ENCODE results near the gene FAM53B.
"Not testable (repeated sequence)": the region's sequence is repeated elsewhere in the genome, so short reads cannot be mapped to it uniquely, and the experiment has no call there.

FAM53B gene

DNA sequence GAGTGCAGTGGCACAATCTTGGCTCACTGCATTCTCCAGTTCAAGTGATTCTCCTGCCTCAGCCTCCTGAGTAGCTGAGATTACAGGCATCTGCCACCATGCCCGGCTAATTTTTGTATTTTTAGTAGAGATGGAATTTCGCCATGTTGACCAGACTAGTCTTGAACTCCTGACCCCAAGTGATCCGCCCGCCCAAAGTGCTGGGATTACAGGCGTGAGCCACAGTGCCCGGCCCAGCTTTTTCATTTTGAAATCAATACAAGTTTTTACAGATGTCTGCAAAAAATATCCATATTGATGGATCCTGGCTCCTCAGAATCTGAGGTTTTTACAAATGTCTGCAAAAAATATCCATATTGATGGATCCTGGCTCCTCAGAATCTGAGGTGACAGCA, 155.8 kb downstream of the FAM53B start:
- H2BK12ac ChIP-seq (ENCODE audit: low read length in 2 of 2); H3K4ac ChIP-seq (ENCODE audit: low read depth in 1 of 2, low read length in 2 of 2); H2BK15ac ChIP-seq (ENCODE audit: low read depth, poor library complexity, severe bottlenecking); H4K91ac ChIP-seq (ENCODE audit: low read length); H3K14ac ChIP-seq (ENCODE audit: low read length in 2 of 2); H3K9me3 ChIP-seq (ENCODE audit: control insufficient read depth, low read length); H4K8ac ChIP-seq (ENCODE audit: low read length); H2BK5ac ChIP-seq (ENCODE audit: low read depth, low read length, poor library complexity, severe bottlenecking); H2BK120ac ChIP-seq (ENCODE audit: low read depth, low read length); H2AK5ac ChIP-seq (ENCODE audit: low read length, severe bottlenecking); H3K23ac ChIP-seq (ENCODE audit: low read length in 2 of 2); H3K4me3 ChIP-seq (ENCODE audit: insufficient read depth in 1 of 2, low read depth in 1 of 2, low read length in 2 of 2); H3K4me1 ChIP-seq (ENCODE audit: control insufficient read depth, insufficient read depth, low read depth, low read length); H3K27ac ChIP-seq (ENCODE audit: low read length, poor library complexity, severe bottlenecking); H3K18ac ChIP-seq (ENCODE audit: low read depth in 1 of 2, low read length in 2 of 2); H3K9ac ChIP-seq (ENCODE audit: low read length); DNase-seq; H2AFZ ChIP-seq (ENCODE audit: low read depth, low read length); H3K4me2 ChIP-seq (ENCODE audit: low read length, poor library complexity, severe bottlenecking); H3K79me1 ChIP-seq (replicated peaks; ENCODE audit: low read length, poor library complexity, severe bottlenecking); H3K36me3 ChIP-seq (ENCODE audit: control insufficient read depth in 1 of 2, insufficient read depth in 2 of 2, low read depth in 1 of 2, low read length in 2 of 2): not testable (repeated sequence)
- peaks cover 0 to 25% of the 10 kb centered on the region in 2 experiments for H3K27me3 ChIP-seq (ENCODE audit: control insufficient read depth in 1 of 2, insufficient read depth in 1 of 2, low read length in 2 of 2)
- WGBS = 53% methylated on average over 6 of the region's 6 CpGs

DNA sequence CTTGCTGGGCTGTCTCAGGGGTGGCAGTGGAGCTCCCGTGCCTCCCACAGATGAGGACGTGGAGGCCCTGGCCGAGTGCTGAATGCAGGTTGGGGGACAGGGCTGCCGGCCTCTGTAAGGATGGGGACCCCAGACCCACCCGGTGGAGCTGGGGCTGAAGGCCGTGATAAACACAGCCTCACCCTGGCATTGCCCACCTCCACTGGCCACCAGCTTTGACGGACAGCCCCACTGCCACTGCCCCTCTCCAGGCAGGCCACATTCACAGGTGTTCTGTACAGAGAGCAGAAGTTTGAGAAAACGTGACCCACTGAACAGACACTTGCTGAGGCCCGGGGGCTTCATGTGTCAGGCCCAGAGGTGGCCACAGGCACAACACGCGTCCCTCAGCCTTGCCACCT, 156.4 kb downstream of the FAM53B start:
- H3K4me2 ChIP-seq (ENCODE audit: low read length, poor library complexity, severe bottlenecking) = no peak overlapping the region

DNA sequence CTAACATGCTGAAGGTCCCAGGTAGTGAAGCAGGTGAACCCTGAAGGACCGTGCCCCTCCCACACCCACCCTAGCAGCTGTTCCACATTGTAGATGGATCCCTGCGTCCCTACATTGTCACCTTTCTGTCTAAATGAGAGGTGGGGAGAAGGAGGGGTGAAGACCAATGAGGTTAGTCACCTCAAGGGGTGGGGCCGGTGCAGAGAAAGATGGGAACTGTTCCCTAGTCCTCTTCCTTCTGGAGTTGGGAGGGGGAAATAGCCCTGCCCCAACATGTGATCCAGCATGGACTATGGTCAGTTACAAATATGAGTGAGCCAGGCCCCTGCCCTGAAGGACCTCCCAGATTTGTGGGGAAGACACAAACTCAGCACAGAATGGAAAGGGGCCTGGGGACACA, 158.0 kb downstream of the FAM53B start:
- 86% methylated on average over 2 of the region's 3 CpGs for WGBS

More for the DNA sequence above, 156.4 kb downstream of the FAM53B start:
- no peak overlapping the region for H2BK15ac ChIP-seq (ENCODE audit: low read depth, poor library complexity, severe bottlenecking)
- H4K91ac ChIP-seq (ENCODE audit: low read length) = no peak overlapping the region
- peak overlapping the region in 1 of 2 experiments; percentile 28 for H3K4ac ChIP-seq (ENCODE audit: low read depth in 1 of 2, low read length in 2 of 2)
- H3K79me1 ChIP-seq (replicated peaks; ENCODE audit: low read length, poor library complexity, severe bottlenecking) = no peaks in the 10 kb centered on the region
- H3K27ac ChIP-seq (ENCODE audit: low read length, poor library complexity, severe bottlenecking) = no peak overlapping the region
- H3K4me1 ChIP-seq (ENCODE audit: control insufficient read depth, insufficient read depth, low read depth, low read length) = peaks cover 6% of the 10 kb centered on the region
- no peaks in the 10 kb centered on the region for H3K36me3 ChIP-seq (ENCODE audit: control insufficient read depth in 1 of 2, insufficient read depth in 2 of 2, low read depth in 1 of 2, low read length in 2 of 2)
- H3K27me3 ChIP-seq (ENCODE audit: control insufficient read depth in 1 of 2, insufficient read depth in 1 of 2, low read length in 2 of 2) = peaks cover 0 to 25% of the 10 kb centered on the region in 2 experiments
- H3K4me3 ChIP-seq (ENCODE audit: insufficient read depth in 1 of 2, low read depth in 1 of 2, low read length in 2 of 2) = peak overlapping the region in 1 of 2 experiments; percentile 14
- no peak overlapping the region for H2BK120ac ChIP-seq (ENCODE audit: low read depth, low read length)
- 92% methylated on average over 11 of the region's 11 CpGs for WGBS
- H2AFZ ChIP-seq (ENCODE audit: low read depth, low read length) = no peak overlapping the region
- H3K14ac ChIP-seq (ENCODE audit: low read length in 2 of 2) = peak overlapping the region in 1 of 2 experiments; percentile 87
- no peak overlapping the region for H2AK5ac ChIP-seq (ENCODE audit: low read length, severe bottlenecking)
- no peak for DNase-seq
- H3K18ac ChIP-seq (ENCODE audit: low read depth in 1 of 2, low read length in 2 of 2) = peak overlapping the region in 1 of 2 experiments; percentile 80
- H2BK12ac ChIP-seq (ENCODE audit: low read length in 2 of 2) = peak overlapping the region in 1 of 2 experiments; percentile 72
- H3K9me3 ChIP-seq (ENCODE audit: control insufficient read depth, low read length) = peaks cover 9% of the 10 kb centered on the region
- no peak overlapping the region for H4K8ac ChIP-seq (ENCODE audit: low read length)
- no peak overlapping the region for H2BK5ac ChIP-seq (ENCODE audit: low read depth, low read length, poor library complexity, severe bottlenecking)
- no peak overlapping the region for H3K9ac ChIP-seq (ENCODE audit: low read length)
- H3K23ac ChIP-seq (ENCODE audit: low read length in 2 of 2) = no peak overlapping the region

DNA sequence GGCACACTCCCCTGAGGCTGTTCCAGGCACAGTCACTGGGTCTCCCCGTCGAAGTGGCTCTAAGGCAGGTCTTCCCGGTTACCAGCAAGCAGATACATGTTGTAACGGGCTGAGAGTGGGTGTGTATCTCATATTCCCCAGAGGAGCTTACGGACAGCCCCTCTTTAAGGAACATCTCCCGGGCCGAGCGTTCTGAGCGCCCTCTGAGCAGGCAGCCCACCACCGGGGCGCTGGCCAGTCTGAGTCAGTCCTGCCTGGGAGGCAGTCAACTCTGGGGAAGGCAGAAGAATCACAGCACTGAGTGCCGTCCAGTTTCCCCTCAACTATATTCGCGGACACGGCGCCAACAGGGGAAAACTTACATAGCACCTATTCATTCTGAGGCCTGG, 165.2 kb downstream of the FAM53B start:
- DNase-seq = no peak
- no peak overlapping the region for H2BK120ac ChIP-seq (ENCODE audit: low read depth, low read length)
- H2BK15ac ChIP-seq (ENCODE audit: low read depth, poor library complexity, severe bottlenecking) = no peak overlapping the region
- no peak overlapping the region for H2BK5ac ChIP-seq (ENCODE audit: low read depth, low read length, poor library complexity, severe bottlenecking)
- H4K8ac ChIP-seq (ENCODE audit: low read length) = no peak overlapping the region
- peaks cover 3% of the 10 kb centered on the region for H3K9me3 ChIP-seq (ENCODE audit: control insufficient read depth, low read length)
- H3K4me3 ChIP-seq (ENCODE audit: insufficient read depth in 1 of 2, low read depth in 1 of 2, low read length in 2 of 2) = no peak overlapping the region
- H4K91ac ChIP-seq (ENCODE audit: low read length) = no peak overlapping the region
- H3K18ac ChIP-seq (ENCODE audit: low read depth in 1 of 2, low read length in 2 of 2) = no peak overlapping the region
- no peak overlapping the region for H3K4ac ChIP-seq (ENCODE audit: low read depth in 1 of 2, low read length in 2 of 2)
- no peaks in the 10 kb centered on the region for H3K36me3 ChIP-seq (ENCODE audit: control insufficient read depth in 1 of 2, insufficient read depth in 2 of 2, low read depth in 1 of 2, low read length in 2 of 2)
- H3K27me3 ChIP-seq (ENCODE audit: control insufficient read depth in 1 of 2, insufficient read depth in 1 of 2, low read length in 2 of 2) = peaks cover 25 to 28% of the 10 kb centered on the region in 2 experiments
- no peak overlapping the region for H3K14ac ChIP-seq (ENCODE audit: low read length in 2 of 2)
- H3K9ac ChIP-seq (ENCODE audit: low read length) = no peak overlapping the region
- H3K4me1 ChIP-seq (ENCODE audit: control insufficient read depth, insufficient read depth, low read depth, low read length) = no peaks in the 10 kb centered on the region
- no peak overlapping the region for H2AFZ ChIP-seq (ENCODE audit: low read depth, low read length)
- 84% methylated on average over 16 of the region's 16 CpGs for WGBS
- H2BK12ac ChIP-seq (ENCODE audit: low read length in 2 of 2) = no peak overlapping the region
- H3K23ac ChIP-seq (ENCODE audit: low read length in 2 of 2) = no peak overlapping the region
- no peak overlapping the region for H2AK5ac ChIP-seq (ENCODE audit: low read length, severe bottlenecking)
- H3K79me1 ChIP-seq (replicated peaks; ENCODE audit: low read length, poor library complexity, severe bottlenecking) = no peaks in the 10 kb centered on the region
- H3K27ac ChIP-seq (ENCODE audit: low read length, poor library complexity, severe bottlenecking) = no peak overlapping the region
- no peak overlapping the region for H3K4me2 ChIP-seq (ENCODE audit: low read length, poor library complexity, severe bottlenecking)

More for the DNA sequence above, 158.0 kb downstream of the FAM53B start:
- H2BK5ac ChIP-seq (ENCODE audit: low read depth, low read length, poor library complexity, severe bottlenecking) = no peak overlapping the region
- H3K36me3 ChIP-seq (ENCODE audit: control insufficient read depth in 1 of 2, insufficient read depth in 2 of 2, low read depth in 1 of 2, low read length in 2 of 2) = no peaks in the 10 kb centered on the region
- peaks cover 0 to 19% of the 10 kb centered on the region in 2 experiments for H3K27me3 ChIP-seq (ENCODE audit: control insufficient read depth in 1 of 2, insufficient read depth in 1 of 2, low read length in 2 of 2)
- no peak for DNase-seq
- no peak overlapping the region for H3K4me2 ChIP-seq (ENCODE audit: low read length, poor library complexity, severe bottlenecking)
- no peaks in the 10 kb centered on the region for H3K9me3 ChIP-seq (ENCODE audit: control insufficient read depth, low read length)
- H3K4ac ChIP-seq (ENCODE audit: low read depth in 1 of 2, low read length in 2 of 2) = no peak overlapping the region
- no peak overlapping the region for H2BK120ac ChIP-seq (ENCODE audit: low read depth, low read length)
- H3K14ac ChIP-seq (ENCODE audit: low read length in 2 of 2) = peak overlapping the region in 1 of 2 experiments; percentile 68
- H2AK5ac ChIP-seq (ENCODE audit: low read length, severe bottlenecking) = no peak overlapping the region
- H3K18ac ChIP-seq (ENCODE audit: low read depth in 1 of 2, low read length in 2 of 2) = no peak overlapping the region
- no peak overlapping the region for H2BK12ac ChIP-seq (ENCODE audit: low read length in 2 of 2)
- H4K91ac ChIP-seq (ENCODE audit: low read length) = no peak overlapping the region
- H2BK15ac ChIP-seq (ENCODE audit: low read depth, poor library complexity, severe bottlenecking) = no peak overlapping the region
- H3K79me1 ChIP-seq (replicated peaks; ENCODE audit: low read length, poor library complexity, severe bottlenecking) = no peaks in the 10 kb centered on the region
- H3K4me1 ChIP-seq (ENCODE audit: control insufficient read depth, insufficient read depth, low read depth, low read length) = peaks cover 6% of the 10 kb centered on the region
- H3K9ac ChIP-seq (ENCODE audit: low read length) = no peak overlapping the region
- H3K27ac ChIP-seq (ENCODE audit: low read length, poor library complexity, severe bottlenecking) = no peak overlapping the region
- no peak overlapping the region for H4K8ac ChIP-seq (ENCODE audit: low read length)
- no peak overlapping the region for H3K23ac ChIP-seq (ENCODE audit: low read length in 2 of 2)
- H2AFZ ChIP-seq (ENCODE audit: low read depth, low read length) = no peak overlapping the region
- H3K4me3 ChIP-seq (ENCODE audit: insufficient read depth in 1 of 2, low read depth in 1 of 2, low read length in 2 of 2) = no peak overlapping the region
